Myocyte (in vitro differentiated cells): Measurements from ENCODE around the gene CYB5R3. TPM values are rescaled to one million over a fixed set of nuclear protein-coding genes. Genes with fewer than 3 reads are reported as not detected.

ENCODE experiments used
- DNase-seq: peaks from one replicate; pipeline ENCODE4 v3.0.0-alpha.2; 2012; ENCODE audit warnings: low read depth
- total RNA-seq: library from RNA; depleted of rRNA; stranded (reverse); fragments of >200 nt; gene quantifications from 2 replicates; pipeline ENCODE4 v1.2.3, GENCODE V29; 2014

Gene CYB5R3
- total RNA-seq, 1 donor from 2014 or later = 237 TPM

DNA sequence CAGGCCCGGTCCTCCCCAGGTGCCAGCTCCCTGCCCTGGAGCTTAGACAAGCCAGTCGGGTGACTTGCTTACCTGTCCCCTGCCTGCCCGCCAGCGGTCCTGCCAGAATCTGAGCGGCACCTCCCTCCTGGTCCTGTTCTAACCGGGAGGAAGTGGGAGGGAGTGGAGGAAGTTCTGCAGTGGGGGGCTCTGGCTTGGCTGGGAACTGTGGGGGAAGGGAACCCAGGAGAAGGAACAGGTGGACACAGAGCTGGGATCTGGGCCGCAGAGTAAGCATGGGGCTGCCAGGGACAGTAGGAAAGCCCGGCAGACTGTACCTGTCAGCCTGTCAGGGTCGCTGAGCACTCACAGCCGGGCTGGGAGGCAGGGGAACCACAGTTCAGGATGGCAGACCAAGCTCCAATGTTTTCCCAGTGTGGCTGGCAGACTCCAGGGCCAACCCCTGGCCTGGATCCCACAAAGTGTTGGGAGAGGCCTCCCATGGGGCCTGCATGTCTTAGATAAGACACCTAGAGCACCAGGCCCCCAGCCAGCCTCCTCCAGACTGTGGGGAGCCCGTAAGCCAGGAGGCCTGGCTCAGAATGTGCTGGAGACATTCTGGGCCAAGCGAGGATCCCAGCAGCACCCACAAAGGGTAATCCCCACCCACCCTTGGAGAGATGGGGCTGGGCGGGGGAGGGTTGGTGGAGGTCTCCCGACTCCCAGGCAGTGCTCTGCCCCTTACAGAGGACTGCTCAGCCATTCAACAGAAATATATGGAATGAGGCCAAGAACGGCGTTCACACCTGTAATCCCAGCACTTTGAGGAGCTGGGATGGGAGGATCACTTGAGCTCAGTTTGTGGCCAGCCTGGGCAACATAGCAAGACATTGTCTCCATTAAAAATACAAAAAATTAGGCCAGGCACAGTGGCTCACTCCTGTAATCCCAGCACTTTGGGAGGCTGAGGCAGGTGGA lies 2.3 kb downstream of the CYB5R3 start:
- DNase-seq = peak; percentile 84

DNA sequence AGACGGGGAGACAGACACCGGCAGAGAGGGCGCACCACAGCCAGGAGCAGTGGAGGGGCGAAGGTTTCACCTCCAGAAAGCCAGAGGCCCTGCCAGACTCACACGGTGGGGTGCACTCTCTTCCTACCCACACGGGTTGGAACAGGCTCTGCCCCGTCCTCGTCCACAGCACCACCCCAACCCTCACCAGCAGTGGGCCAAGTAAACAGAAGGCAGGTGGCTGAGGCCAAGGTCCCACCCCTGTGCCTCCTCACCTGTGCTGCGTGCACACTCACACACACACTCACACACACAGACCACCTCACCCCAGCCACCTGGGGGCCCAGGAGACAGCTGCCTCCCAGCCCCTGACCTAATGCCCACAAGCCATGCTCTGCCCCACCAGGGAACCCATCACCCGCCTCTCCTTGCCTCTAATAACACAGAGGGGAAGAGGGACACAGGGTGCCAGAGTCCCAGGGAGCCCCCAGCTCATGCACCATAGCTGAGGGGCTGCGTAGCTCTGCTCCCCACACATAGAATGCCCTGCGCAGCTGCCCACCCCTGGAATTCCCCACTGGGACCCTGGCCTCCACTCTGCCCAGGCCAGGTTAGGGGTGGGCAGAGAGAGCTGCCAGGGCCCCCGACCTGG lies 3.1 kb downstream of the CYB5R3 start:
- DNase-seq = peak; percentile 92

GRCh38 chr22:42645341-42645937 lies 3.8 kb downstream of the CYB5R3 start:
- peak; percentile 75 for DNase-seq

DNA sequence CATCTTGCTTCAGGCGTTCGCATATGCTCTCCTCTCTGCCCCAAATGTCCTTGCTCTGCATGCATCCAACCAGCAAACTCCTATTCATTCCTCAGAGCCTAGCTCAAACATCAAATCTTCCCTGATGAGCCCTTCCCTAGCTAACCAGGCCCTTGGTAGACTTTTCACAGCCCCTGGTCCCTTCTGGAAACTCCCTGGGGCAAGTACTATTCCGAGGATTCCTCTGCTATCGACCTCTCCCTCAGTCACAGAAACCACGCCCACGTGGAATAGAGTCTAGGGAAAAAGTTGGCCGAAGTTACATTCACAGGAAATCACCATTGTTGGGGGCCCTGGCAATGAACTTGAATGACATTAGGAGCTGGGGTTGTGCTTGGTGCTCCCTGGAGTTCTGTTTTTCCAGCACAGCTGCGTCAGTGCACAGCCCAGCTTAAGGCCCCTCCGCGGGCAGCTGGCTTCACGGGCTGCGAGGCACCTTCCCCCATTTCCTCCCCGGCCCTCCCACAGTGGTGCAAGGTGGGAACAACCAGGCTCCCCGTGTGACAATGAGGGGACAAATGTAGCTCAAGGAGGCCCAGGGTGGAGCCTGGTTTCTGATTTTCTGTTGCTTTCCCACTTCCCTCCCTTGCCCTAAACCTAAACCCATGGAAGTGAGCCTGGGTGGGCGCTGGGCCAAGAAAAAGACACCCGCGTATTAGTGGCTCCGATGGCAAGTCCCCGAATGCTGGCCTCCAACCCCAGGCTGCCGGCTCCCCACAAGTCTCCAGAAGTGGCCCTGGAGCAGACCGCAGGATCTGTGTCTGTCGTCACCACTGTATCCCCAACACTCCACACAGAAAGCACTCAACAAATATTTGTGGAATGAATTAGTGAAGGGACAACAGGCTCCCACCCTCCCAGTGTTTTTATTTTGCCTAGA lies 4.5 kb downstream of the CYB5R3 start:
- peak; percentile 84 for DNase-seq

DNA sequence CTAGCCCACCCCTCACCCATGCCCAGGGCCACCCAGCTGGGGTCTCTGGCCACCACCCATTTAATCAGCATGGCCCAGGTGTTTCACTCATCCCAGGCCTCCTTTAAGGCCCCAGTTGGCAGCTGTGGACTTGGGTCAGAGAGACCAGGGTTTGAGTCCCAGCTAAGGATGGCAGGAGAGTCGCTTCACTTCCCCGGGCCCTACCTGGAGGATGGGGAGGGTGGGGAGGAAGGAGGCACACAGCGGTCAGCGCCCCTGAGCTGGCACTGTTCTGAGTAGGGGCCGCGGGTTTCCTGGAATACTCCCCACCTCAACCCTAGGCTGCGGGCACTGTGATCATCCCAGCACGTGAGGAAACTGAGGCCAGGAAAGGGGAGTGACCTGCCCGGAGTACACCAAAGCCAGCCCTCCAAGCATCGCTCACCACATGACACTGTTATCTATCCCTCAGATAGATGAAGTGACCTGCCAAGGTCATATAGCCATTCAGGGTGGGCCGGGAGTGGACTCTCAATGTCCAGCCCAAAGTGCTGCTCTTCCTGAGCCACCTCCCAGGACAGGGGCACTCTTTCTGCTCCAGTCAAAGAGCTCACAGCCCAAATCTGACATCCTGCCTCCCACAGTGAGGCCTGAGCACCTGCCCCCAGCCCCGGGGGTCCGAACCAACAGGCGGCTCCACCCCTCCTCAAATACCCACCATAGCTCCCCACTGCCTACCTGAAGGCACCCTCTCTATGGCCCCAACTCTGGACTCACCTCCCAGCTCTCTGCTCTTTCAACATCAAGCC lies 5.4 kb downstream of the CYB5R3 start:
- no peak for DNase-seq

- no peak for DNase-seq
Measured at GRCh38 chr22:42642806-42643633, 6.2 kb downstream of the CYB5R3 start.

DNA sequence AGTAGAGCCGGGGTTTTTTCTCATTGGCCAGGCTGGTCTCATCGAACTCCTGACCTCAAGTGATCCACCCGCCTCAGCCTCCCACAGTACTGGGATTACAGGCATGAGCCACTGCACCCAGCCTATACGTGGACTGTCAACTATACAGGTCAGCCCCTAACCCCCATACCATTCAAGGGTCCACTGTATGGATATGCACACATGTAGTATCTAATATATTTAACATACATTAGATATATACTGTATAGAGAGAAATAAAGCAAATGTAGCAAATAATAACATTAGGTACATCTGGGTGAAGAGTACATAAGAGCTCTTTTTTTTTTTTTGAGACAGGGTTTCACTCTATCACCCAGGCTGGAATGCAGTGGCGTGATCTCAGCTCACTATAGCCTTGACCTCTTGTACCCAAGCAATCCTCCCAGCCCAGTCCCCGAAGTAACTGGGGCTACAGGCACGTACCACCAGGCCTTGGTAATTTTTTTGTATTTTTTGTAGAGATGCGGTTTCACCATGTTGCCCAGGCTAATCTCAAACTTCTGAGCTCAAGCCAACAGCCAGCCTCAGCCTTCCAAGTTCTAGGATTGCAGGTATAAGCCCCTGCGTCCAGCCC lies 7.3 kb downstream of the CYB5R3 start:
- DNase-seq = peak; percentile 59

GRCh38 chr22:42639541-42640241 lies 9.5 kb downstream of the CYB5R3 start:
- peak; percentile 78 for DNase-seq

- DNase-seq = peak; percentile 65
Measured at GRCh38 chr22:42637555-42637954, 11.6 kb downstream of the CYB5R3 start.

GRCh38 chr22:42636506-42636905 lies 12.7 kb downstream of the CYB5R3 start:
- no peak for DNase-seq

DNA sequence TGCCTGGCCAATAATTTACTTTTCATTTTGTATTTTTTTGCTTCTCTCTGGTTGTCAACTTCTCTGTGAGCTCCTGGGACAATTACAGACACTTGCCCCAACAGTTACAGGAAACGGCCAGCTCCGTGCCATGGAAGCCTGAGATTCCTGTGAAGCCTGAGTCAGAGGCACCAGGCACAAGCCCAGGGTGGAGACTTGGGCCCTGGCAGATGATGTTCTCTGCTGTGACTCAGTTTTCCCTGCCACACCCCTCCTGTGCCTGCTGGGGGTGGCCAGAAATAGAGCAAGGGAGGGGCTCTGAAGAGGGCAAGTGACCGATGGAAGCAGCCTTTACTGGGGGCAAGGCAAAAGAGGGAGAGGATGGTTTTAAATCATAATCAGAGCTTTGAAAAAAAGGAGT lies 13.7 kb downstream of the CYB5R3 start:
- DNase-seq = peak; percentile 97

DNA sequence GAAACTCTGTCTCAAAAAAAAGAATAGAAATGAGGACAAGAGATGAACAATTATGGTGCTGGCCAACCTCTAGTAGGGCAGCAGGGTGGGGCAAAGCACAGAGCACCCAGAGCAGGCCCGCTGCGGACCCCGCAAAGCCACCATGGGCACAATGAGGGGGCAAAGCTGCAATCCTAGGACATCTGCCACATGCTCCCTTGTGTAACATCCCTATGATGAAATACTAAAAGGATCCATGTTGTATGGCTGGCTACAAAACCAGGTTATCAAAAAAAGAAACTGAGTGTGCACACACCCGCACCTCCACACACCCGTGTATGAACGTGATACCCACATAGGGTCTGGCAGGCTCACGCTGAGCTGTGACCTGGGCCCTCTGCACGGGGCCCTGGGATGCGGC lies 16.2 kb downstream of the CYB5R3 start:
- no peak for DNase-seq

DNA sequence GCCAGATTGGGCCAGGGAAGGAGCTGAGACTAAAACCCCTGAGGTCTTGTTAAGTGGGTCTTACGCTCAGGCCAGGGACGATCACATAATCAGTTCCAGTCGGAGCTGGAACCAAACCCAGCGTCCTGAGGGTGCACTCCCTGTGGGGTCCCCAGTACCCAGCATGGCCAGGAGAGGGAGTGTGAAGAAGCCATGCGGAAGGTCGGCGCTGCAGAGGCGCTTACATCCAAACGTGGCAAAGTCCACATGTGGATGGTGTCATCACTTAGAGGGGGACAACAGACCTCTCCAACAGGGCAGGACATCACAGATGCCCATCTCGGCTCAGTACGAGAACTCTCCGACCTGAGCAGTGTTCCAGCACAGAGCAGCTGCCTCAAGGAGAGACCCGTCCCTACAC lies 17.1 kb downstream of the CYB5R3 start:
- no peak for DNase-seq

- no peak for DNase-seq
Measured at GRCh38 chr22:42630901-42631602, 18.1 kb downstream of the CYB5R3 start.

GRCh38 chr22:42630211-42630610 lies 19.0 kb downstream of the CYB5R3 start:
- no peak for DNase-seq

GRCh38 chr22:42627981-42628380 lies 21.2 kb downstream of the CYB5R3 start:
- no peak for DNase-seq

DNA sequence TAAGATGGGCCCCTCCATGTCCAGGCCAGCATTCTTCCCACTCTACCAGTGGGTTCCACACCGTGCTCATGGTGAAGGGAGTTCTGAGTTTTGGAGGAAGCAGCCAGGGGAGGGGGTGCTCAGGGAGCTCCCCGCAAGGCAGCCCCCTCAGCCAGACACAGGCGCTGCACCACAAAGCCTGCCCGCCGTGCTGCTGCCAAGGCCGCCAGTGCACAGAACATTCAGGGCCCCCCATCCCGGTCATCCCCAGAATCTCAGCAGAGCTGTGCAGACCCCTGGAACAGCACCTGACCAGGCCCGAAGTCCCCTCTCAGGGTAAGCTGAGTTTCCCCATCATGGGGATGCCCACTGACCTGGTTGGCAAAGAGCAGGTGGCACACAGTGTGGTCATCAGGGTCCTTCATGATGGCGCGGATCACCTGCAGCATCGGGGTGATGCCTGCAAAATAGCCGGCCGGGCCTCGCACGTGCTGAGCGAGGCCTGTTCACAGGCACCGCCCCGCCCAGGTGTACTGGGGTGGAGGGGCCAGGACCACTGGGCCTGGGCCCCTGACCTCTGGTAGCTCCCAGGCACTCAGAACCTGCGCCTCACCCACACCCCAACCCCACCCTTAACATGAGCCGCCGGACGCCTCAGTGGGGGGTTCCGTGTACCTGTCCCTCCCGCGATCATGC lies 22.1 kb downstream of the CYB5R3 start:
- no peak for DNase-seq
